PC-9 (cell line): Measurements from ENCODE around the gene DEPDC4. TPM values are rescaled to one million over a fixed set of nuclear protein-coding genes. Genes with fewer than 3 reads are reported as not detected.

Experiments
- BruUV-seq: library from RNA; stranded (reverse); fragments of 400-500 nt; replicated peaks from 2 replicates; lab custom pipeline; 2021; lab: Mats Ljungman, UMichigan
- CTCF ChIA-PET: fragments of 300-600 bp; sonication (Branson Sonifier 250); formaldehyde crosslinking; loops from one replicate; lab custom pipeline; 2022; ENCODE audit warnings: antibody characterized with exemption; lab: Charles Lee
- POLR2A ChIA-PET: fragments of 300-600 bp; sonication (Branson Sonifier 250); formaldehyde crosslinking; loops from one replicate; lab custom pipeline; 2022; ENCODE audit warnings: antibody characterized with exemption; ENCODE audit not compliant: unreplicated experiment; lab: Charles Lee
- DNase-seq, 2 experiments: peaks; one replicate each; pipeline versions ENCODE4 v3.0.0 to v3.0.0-alpha.2; 2015 to 2022; ENCODE audit warnings: mixed read lengths in 1 of 2
- H2AFZ ChIP-seq: fragments of 200-600 bp; sonication (generic); 2 replicates; pipeline ENCODE4 v1.8.1; 2017; ENCODE audit warnings: antibody characterized with exemption
- H3F3A ChIP-seq: fragments of 200-600 bp; sonication (generic); 2 replicates; pipeline ENCODE4 v1.8.1; 2017; ENCODE audit warnings: antibody characterized with exemption, mild to moderate bottlenecking, low read depth; ENCODE audit not compliant: insufficient read depth
- H3K27ac ChIP-seq: fragments of 200-600 bp; sonication (generic); 2 replicates; pipeline ENCODE4 v1.6.1; 2016; ENCODE audit warnings: mixed run types
- H3K27me3 ChIP-seq: fragments of 200-600 bp; sonication (generic); 2 replicates; pipeline ENCODE4 v1.6.1; 2016; ENCODE audit warnings: low read depth, mixed run types; ENCODE audit not compliant: insufficient read depth
- H3K36me3 ChIP-seq: fragments of 200-600 bp; sonication (generic); 2 replicates; pipeline ENCODE4 v1.6.1; 2016; ENCODE audit warnings: low read depth, mixed run types
- H3K4me1 ChIP-seq: fragments of 200-600 bp; sonication (generic); replicated peaks from 2 replicates; pipeline ENCODE4 v1.6.1; 2016; ENCODE audit warnings: mixed run types; ENCODE audit not compliant: insufficient read depth
- H3K4me2 ChIP-seq: fragments of 200-600 bp; sonication (generic); 2 replicates; pipeline ENCODE4 v1.6.1; 2017; ENCODE audit warnings: mixed run types
- H3K4me3 ChIP-seq: fragments of 200-600 bp; sonication (generic); 2 replicates; pipeline ENCODE4 v1.6.1; 2016; ENCODE audit warnings: mixed run types
- H3K79me2 ChIP-seq: fragments of 200-600 bp; sonication (generic); 2 replicates; pipeline ENCODE4 v1.6.1; 2017; ENCODE audit warnings: low read depth, mixed run types
- H3K9me2 ChIP-seq: fragments of 200-600 bp; sonication (generic); 2 replicates; pipeline ENCODE4 v1.8.1; 2017; ENCODE audit warnings: mild to moderate bottlenecking; ENCODE audit not compliant: insufficient read depth
- H3K9me3 ChIP-seq: fragments of 200-600 bp; sonication (generic); 2 replicates; pipeline ENCODE4 v1.8.1; 2016; ENCODE audit warnings: low read depth; ENCODE audit not compliant: insufficient read depth
- H4K20me1 ChIP-seq: fragments of 200-600 bp; sonication (generic); 2 replicates; pipeline ENCODE4 v1.8.1; 2017; ENCODE audit not compliant: insufficient read depth
- EZH2 ChIP-seq: fragments of 200-600 bp; sonication (generic); IDR thresholded peaks from 2 replicates; pipeline ENCODE4 v1.8.0; 2017; ENCODE audit warnings: antibody characterized with exemption, low read depth
- intact Hi-C: fragments of 100-400 bp; cut with micrococcal nuclease; formaldehyde crosslinking; loops from one replicate; pipeline ENCODE4 v1.10.0; 2022; ENCODE audit not compliant: unreplicated experiment
- total RNA-seq: library from RNA; stranded (reverse); gene quantifications from 2 replicates; pipeline ENCODE4 v1.2.3, GENCODE V29; 2021
- TF ChIP-seq, protein P1 (sequence below): fragments of 200-600 bp; sonication (generic); conservative IDR thresholded peaks from 2 replicates; pipeline ENCODE4 v1.6.1; 2017; ENCODE audit warnings: mixed run types, antibody characterized with exemption, mild to moderate bottlenecking, moderate library complexity

Gene DEPDC4
- total RNA-seq, 1 experiment from 2014 or later: 1.8 TPM

DNA sequence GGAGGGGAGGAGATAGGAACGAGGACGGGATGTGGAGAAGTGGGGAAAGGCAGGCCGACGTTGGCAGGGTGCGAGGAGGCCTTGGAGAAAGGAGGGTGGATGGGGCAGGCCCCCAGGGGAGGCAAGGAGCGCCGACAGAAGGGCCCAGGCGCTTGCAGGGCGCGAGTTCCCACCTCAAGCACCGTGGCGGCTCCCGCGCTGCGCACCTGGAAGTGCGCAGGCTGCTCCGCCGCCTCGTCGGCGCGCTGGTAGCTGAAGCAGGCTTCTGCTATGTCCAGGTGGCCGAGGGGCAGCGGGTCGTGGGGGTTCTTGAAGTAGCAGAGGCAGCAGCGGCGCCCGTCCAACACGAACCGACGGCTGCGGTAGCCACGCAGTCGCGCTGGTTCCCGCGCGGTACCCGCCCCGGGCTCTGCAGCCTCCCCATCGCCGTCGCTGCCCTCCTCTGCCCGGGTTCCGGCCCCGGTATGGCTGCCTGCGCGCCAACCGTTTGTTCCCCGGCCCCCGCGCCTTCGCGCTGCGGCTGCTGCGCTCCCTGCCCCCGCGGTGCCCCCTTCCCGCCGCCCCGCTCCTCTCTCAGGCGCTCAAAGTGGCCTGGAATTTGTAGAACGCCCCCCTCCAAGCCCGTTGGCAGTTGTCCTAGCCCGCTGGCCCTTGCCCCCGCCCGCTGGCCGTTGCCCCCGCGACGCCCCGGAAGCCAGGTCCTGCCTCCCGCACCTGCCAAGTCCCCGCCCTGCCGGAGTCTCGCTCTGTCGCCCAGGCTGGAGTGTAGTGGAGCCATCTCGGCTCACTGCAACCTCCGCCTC is 67.3 kb downstream of the DEPDC4 start:
- Histone ChIP-seq H3K4me1 (peaks cover 26% of the 10 kb centered on the region), H3K27me3 (no peaks in the 10 kb centered on the region), H3K36me3 (no peaks in the 10 kb centered on the region; the same call in 1 of the 2 replicates), H4K20me1 (no peaks in the 10 kb centered on the region), H3K4me3 (peak overlapping the region; percentile 92), H3F3A (peaks cover 9% of the 10 kb centered on the region), H3K9me3 (no peaks in the 10 kb centered on the region), H3K27ac (peak overlapping the region; percentile 5; the same call in 1 of the 2 replicates), H3K9me2 (no peaks in the 10 kb centered on the region), H2AFZ (peak overlapping the region; percentile 99), H3K79me2 (peaks cover 39% of the 10 kb centered on the region), H3K4me2 (peak overlapping the region; percentile 97)
- BruUV-seq: no TSS peak
- intact Hi-C loops: loop anchor here (1.0 to 2.0 kb wide), 3 partner anchors 29 to 68 kb away; partner anchors contain the start of genes BLTP3B, DEPDC4 and SCYL2
- no peak for TF ChIP-seq EZH2
- TF ChIP-seq, protein P1, sequence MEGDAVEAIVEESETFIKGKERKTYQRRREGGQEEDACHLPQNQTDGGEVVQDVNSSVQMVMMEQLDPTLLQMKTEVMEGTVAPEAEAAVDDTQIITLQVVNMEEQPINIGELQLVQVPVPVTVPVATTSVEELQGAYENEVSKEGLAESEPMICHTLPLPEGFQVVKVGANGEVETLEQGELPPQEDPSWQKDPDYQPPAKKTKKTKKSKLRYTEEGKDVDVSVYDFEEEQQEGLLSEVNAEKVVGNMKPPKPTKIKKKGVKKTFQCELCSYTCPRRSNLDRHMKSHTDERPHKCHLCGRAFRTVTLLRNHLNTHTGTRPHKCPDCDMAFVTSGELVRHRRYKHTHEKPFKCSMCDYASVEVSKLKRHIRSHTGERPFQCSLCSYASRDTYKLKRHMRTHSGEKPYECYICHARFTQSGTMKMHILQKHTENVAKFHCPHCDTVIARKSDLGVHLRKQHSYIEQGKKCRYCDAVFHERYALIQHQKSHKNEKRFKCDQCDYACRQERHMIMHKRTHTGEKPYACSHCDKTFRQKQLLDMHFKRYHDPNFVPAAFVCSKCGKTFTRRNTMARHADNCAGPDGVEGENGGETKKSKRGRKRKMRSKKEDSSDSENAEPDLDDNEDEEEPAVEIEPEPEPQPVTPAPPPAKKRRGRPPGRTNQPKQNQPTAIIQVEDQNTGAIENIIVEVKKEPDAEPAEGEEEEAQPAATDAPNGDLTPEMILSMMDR: no peak
- CTCF ChIA-PET: interaction anchor here (1.6 kb wide), 1 partner anchor 30 kb away, joined by 13 read pairs; no protein-coding TSS in a partner anchor
- POLR2A ChIA-PET: no interaction called here
- peak; percentile 60 to 86 for DNase-seq

DNA sequence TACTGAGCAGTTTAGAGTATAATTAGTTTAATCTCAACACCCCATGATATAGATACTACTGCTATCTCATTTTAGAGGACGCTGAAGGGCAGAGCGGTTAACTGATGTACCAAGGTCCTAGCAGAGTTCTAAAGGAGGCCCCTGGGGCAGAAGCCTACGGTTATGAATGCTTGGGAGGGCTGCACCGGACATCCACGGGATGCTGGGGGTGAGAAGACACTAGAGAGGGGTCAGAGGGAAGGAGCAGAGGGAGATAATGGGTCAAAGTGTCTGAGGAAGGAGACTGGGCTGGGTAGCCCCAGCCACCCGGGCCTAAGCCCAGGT is 67.9 kb downstream of the DEPDC4 start:
- BruUV-seq: no TSS peak
- CTCF ChIA-PET: no interaction called here
- Histone ChIP-seq H3K9me2 (no peaks in the 10 kb centered on the region), H3K4me2 (peak overlapping the region; percentile 97), H3K36me3 (no peaks in the 10 kb centered on the region; the same call in 1 of the 2 replicates), H3K27me3 (no peaks in the 10 kb centered on the region), H3K27ac (no peak overlapping the region), H3K4me1 (peaks cover 26% of the 10 kb centered on the region), H3K79me2 (peaks cover 35% of the 10 kb centered on the region), H3F3A (peaks cover 9% of the 10 kb centered on the region), H3K9me3 (no peaks in the 10 kb centered on the region), H4K20me1 (no peaks in the 10 kb centered on the region), H2AFZ (peak overlapping the region; percentile 99), H3K4me3 (peak overlapping the region; percentile 92)
- TF ChIP-seq, protein P1: no peak
- TF ChIP-seq EZH2: no peak
- POLR2A ChIA-PET: no interaction called here
- intact Hi-C loops: loop anchor here (1.0 kb wide), 1 partner anchor 57 kb away; the partner anchor contains the start of gene BLTP3B
- no peak for DNase-seq

DNA sequence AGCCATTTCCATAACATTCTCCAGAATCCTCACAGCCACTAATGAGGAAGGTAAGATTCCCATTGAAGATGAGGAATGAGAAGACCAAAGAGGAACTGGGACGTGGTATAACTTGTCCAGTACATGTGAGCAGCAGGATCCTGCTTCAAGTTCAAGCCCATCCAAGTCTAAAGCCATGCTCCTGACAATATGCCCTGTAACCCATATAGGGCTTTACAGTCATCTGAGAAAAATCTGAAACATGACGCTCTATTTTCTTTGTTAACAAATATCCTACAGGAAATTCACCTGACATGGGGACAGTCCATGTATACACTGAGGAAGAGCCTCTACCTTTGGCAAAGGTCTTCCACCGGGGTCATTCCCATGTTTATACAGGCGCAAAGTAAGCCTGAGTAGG is 69.4 kb downstream of the DEPDC4 start:
- no TSS peak for BruUV-seq
- Histone ChIP-seq H3K9me2 (no peaks in the 10 kb centered on the region), H4K20me1 (no peaks in the 10 kb centered on the region), H3K27me3 (no peaks in the 10 kb centered on the region), H3K4me1 (peaks cover 26% of the 10 kb centered on the region), H3K36me3 (no peaks in the 10 kb centered on the region; the same call in 1 of the 2 replicates), H3K27ac (no peak overlapping the region), H3F3A (peaks cover 9% of the 10 kb centered on the region), H3K4me2 (peak overlapping the region; percentile 97), H3K4me3 (no peak overlapping the region), H2AFZ (no peak overlapping the region), H3K9me3 (no peaks in the 10 kb centered on the region), H3K79me2 (peaks cover 24% of the 10 kb centered on the region)
- DNase-seq: peak in 1 of 2 experiments; percentile 63
- intact Hi-C loops: no loop called here
- ChIA-PET CTCF (no interaction called here), POLR2A (no interaction called here)
- TF ChIP-seq, protein P1: no peak
- no peak for TF ChIP-seq EZH2
